DOHH2 (cell line): ENCODE measurements around the gene TAF12.

Experiments
- CTCF ChIP-seq: fragments of 200-600 bp; sonication (generic); IDR thresholded peaks from one replicate; pipeline ENCODE4 v1.5.1; 2014; ENCODE audit warnings: antibody characterized with exemption, mild to moderate bottlenecking, low read depth, low read length; ENCODE audit not compliant: poor library complexity, severe bottlenecking
- EZH2phosphoT487 ChIP-seq: fragments of 200-600 bp; sonication (generic); IDR thresholded peaks from 2 replicates; pipeline ENCODE4 v1.6.1; 2017; ENCODE audit warnings: borderline replicate concordance, mild to moderate bottlenecking, antibody characterized with exemption, low read length, moderate library complexity, mixed read lengths

DNA sequence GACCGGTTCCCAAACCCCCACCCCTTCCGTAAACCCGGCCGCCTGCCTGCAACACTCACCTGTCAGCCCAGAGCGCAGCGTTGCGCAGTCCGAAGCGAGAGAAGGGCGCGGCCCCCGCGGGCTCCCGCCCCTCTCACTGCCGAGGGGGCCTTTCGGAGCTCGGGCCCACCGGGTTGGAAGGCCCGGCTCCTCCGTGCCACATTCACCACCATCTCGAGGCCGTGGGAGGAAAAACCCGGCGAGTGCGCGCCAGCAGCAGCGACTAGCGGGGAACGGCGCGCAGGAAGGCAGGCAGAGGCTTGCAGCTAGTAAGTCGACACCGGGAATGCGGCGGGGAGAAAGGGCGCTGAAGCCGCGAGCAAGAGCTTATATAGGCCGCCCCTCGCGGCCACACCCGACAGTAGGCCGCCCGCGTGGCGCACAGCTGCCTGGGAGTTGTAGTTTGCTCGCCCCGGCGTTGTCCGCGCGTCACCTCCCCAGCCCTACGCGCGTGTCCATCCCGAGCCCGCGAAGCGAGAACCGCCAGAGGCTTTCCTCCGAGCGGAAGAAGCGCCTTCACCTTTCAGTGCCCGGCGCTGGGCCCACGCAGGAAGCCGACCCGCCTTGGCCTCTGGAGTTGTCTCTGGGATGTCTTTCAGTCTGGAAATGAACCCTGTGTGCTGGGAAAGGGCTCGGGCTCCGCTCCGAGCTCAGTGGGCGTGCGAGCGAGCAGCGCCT is 61.2 kb downstream of the TAF12 start:
- TF ChIP-seq EZH2phosphoT487 (no peak), CTCF (no peak)
